Spleen (tissue), 11 donors: ENCODE data around the gene SLC12A5. TPM values are rescaled to one million over a fixed set of nuclear protein-coding genes. Genes with fewer than 3 reads are reported as not detected.

Experiments
- DNase-seq: peaks from one replicate; pipeline ENCODE4 v3.0.0-alpha.2; 2020
- H3K27ac ChIP-seq, 8 donors: fragments of 200-600 bp; sonication (generic) in 7 of 8; 1 replicate in 4 of 8; 2 replicates in 4 of 8; pipeline versions ENCODE4 v1.5.0 to v1.8.0; 2016 to 2021; ENCODE audit warnings: inconsistent platforms in 4 of 8, mild to moderate bottlenecking in 4 of 8, moderate library complexity in 1 of 8
- H3K27me3 ChIP-seq, 7 donors: fragments of 200-600 bp; sonication (generic) in 6 of 7; replicated peaks in 1 of 7; 1 replicate in 4 of 7; 2 replicates in 3 of 7; pipeline versions ENCODE4 v1.5.0 to v1.8.0; 2016 to 2021; ENCODE audit warnings: inconsistent platforms in 3 of 7, mild to moderate bottlenecking in 1 of 7
- H3K36me3 ChIP-seq, 6 donors: fragments of 200-600 bp; sonication (generic) in 5 of 6; 1 replicate in 4 of 6; 2 replicates in 2 of 6; pipeline versions ENCODE4 v1.5.0 to v1.8.0; 2016 to 2021; ENCODE audit warnings: inconsistent platforms in 2 of 6
- H3K4me1 ChIP-seq, 6 donors: fragments of 200-600 bp; sonication (generic) in 5 of 6; 1 replicate in 3 of 6; 2 replicates in 3 of 6; pipeline versions ENCODE4 v1.5.0 to v1.8.0; 2016 to 2021; ENCODE audit warnings: inconsistent platforms in 3 of 6
- H3K4me3 ChIP-seq, 8 donors: fragments of 200-600 bp; sonication (generic) in 7 of 8; 1 replicate in 4 of 8; 2 replicates in 4 of 8; pipeline versions ENCODE4 v1.5.0 to v1.8.0; 2016 to 2021; ENCODE audit warnings: inconsistent platforms in 4 of 8, mild to moderate bottlenecking in 4 of 8, moderate library complexity in 2 of 8
- H3K9me3 ChIP-seq, 8 donors: fragments of 200-600 bp; sonication (generic) in 7 of 8; 1 replicate in 4 of 8; 2 replicates in 4 of 8; pipeline versions ENCODE4 v1.5.0 to v1.8.0; 2016 to 2021; ENCODE audit warnings: inconsistent platforms in 4 of 8
- POLR2A ChIP-seq, 3 donors: fragments of 450-650 bp; IDR thresholded peaks; one replicate each; pipeline ENCODE4 v1.5.1; 2017; ENCODE audit warnings: antibody characterized with exemption in 3 of 3, mild to moderate bottlenecking in 1 of 3
- POLR2AphosphoS5 ChIP-seq, 3 donors: sonication (generic); formaldehyde crosslinking; IDR thresholded peaks; one replicate each; pipeline ENCODE4 v1.5.1; 2017; ENCODE audit warnings: antibody characterized with exemption in 3 of 3
- WGBS, 5 donors: extraction: QIAGEN DNeasy Blood & Tissue Kit in 3 of 5; methylation state at CpG; one replicate each; pipeline versions ENCODE4 v1.1.5 to v1.1.7; 2013 to 2018; 5-methylcytosine and 5-hydroxymethylcytosine counted together
- intact Hi-C: fragments of 100-400 bp; cut with DNase I; formaldehyde crosslinking; loops from one replicate; pipeline ENCODE4 v1.15.0; 2023; ENCODE audit warnings: low total_unique reads
- polyA plus RNA-seq, 3 donors: library from polyadenylated mRNA; stranded (reverse); fragments of 200-250 nt; gene quantifications; one replicate each; pipeline ENCODE4 v1.2.1, GENCODE V29; 2013
- total RNA-seq, 7 donors: library from RNA; depleted of rRNA in 3 of 7; stranded (reverse); fragments of >200 nt in 3 of 7; fragmentation: NEBNext Ultra II Directional in 4 of 7; extraction: Animal tissue kit (Norgen Biotek cat#: 25700) in 4 of 7; gene quantifications; one replicate each; pipeline versions ENCODE4 v1.1.0 to v1.2.1, GENCODE V29; 2016 to 2021
- TF ChIP-seq, protein P1 (sequence below), 11 experiments: fragments of 200-600 bp in 7 of 11; fragments of 450-650 bp in 4 of 11; sonication (generic) in 4 of 11; IDR thresholded peaks in 8 of 11; conservative IDR thresholded peaks in 3 of 11; 1 replicate in 7 of 11; 2 replicates in 4 of 11; pipeline versions ENCODE4 v1.4.0 to v1.8.0; 2016 to 2021; ENCODE audit warnings: antibody characterized with exemption in 11 of 11, inconsistent platforms in 4 of 11, mild to moderate bottlenecking in 1 of 11
- donor health status: healthy with polysubstance abuse.
- donor health status: DM: no; HTN: no; CAD: no; lungs with moderate emphysema.
- donor health status: DM: no; HTN: no; CAD: no.
- donor health status: Bipolar disorder and iron deficiency.
- donor health status: healthy.
- donor health status: DM: no; HTN: no; CAD: no.
- donor health status: DM: yes; HTN: yes; CAD: no.

SLC12A5 gene
- total and polyA plus RNA-seq, 10 donors = 0.20 to 8.7 (median 2.7) TPM

GRCh38 chr20:46028110-46028509 lies 905 bp upstream of the SLC12A5 start:
- intact Hi-C loops = loop anchor here (10.0 kb wide), 1 partner anchor 57 kb away; the partner anchor contains the start of gene NCOA5
- TF ChIP-seq POLR2A (IDR thresholded peaks at IDR 0.05) = no peak
- TF ChIP-seq, protein P1, sequence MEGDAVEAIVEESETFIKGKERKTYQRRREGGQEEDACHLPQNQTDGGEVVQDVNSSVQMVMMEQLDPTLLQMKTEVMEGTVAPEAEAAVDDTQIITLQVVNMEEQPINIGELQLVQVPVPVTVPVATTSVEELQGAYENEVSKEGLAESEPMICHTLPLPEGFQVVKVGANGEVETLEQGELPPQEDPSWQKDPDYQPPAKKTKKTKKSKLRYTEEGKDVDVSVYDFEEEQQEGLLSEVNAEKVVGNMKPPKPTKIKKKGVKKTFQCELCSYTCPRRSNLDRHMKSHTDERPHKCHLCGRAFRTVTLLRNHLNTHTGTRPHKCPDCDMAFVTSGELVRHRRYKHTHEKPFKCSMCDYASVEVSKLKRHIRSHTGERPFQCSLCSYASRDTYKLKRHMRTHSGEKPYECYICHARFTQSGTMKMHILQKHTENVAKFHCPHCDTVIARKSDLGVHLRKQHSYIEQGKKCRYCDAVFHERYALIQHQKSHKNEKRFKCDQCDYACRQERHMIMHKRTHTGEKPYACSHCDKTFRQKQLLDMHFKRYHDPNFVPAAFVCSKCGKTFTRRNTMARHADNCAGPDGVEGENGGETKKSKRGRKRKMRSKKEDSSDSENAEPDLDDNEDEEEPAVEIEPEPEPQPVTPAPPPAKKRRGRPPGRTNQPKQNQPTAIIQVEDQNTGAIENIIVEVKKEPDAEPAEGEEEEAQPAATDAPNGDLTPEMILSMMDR (IDR thresholded peaks at IDR 0.05 in 8 of 11, conservative IDR thresholded peaks at IDR 0.05 in 3 of 11) = no peak
- no peak for TF ChIP-seq POLR2AphosphoS5 (IDR thresholded peaks at IDR 0.05)
- DNase-seq = no peak
- Histone ChIP-seq H3K36me3 (no peaks in the 10 kb centered on the region), H3K27ac (no peak overlapping the region), H3K4me1 (peaks cover 0 to 10% (median under 1%) of the 10 kb centered on the region in 6 donors), H3K27me3 (peaks cover 3 to 100% (median 58%) of the 10 kb centered on the region in 7 donors), H3K4me3 (no peak overlapping the region), H3K9me3 (peaks cover 0 to 7% (median 0%) of the 10 kb centered on the region in 8 donors)
- WGBS, 5 donors = 67 to 85% (median 73%) methylated on average over 6 to 7 of the region's 7 CpGs

GRCh38 chr20:46030284-46031013 lies 1.4 kb downstream of the SLC12A5 start:
- no peak for TF ChIP-seq POLR2AphosphoS5 (IDR thresholded peaks at IDR 0.05)
- Histone ChIP-seq H3K4me1 (peaks cover 0 to 9% (median 0%) of the 10 kb centered on the region in 6 donors), H3K4me3 (no peak overlapping the region), H3K27ac (no peak overlapping the region), H3K27me3 (peaks cover 3 to 100% (median 60%) of the 10 kb centered on the region in 7 donors), H3K36me3 (no peaks in the 10 kb centered on the region), H3K9me3 (peaks cover 0 to 7% (median 0%) of the 10 kb centered on the region in 8 donors)
- WGBS, 5 donors = 11 to 26% (median 19%) methylated on average over 25 to 49 of the region's 49 CpGs
- intact Hi-C loops = no loop called here
- no peak for DNase-seq

- H3K4me1 ChIP-seq = peaks cover 0 to 9% (median 0%) of the 10 kb centered on the region in 6 donors
- no peaks in the 10 kb centered on the region for H3K36me3 ChIP-seq
- no peak overlapping the region for H3K4me3 ChIP-seq
- no peak overlapping the region for H3K27ac ChIP-seq
- H3K9me3 ChIP-seq = peaks cover 0 to 7% (median 0%) of the 10 kb centered on the region in 8 donors
- intact Hi-C loops = no loop called here
- TF ChIP-seq POLR2A (IDR thresholded peaks at IDR 0.05) (no peak), POLR2AphosphoS5 (IDR thresholded peaks at IDR 0.05) (no peak)
- TF ChIP-seq, protein P1 (IDR thresholded peaks at IDR 0.05 in 8 of 11, conservative IDR thresholded peaks at IDR 0.05 in 3 of 11) = no peak
- peaks cover 3 to 98% (median 60%) of the 10 kb centered on the region in 7 donors for H3K27me3 ChIP-seq
- WGBS, 5 donors = 20 to 31% (median 26%) methylated on average over 7 to 11 of the region's 11 CpGs
- no peak for DNase-seq
Observed at GRCh38 chr20:46031014-46031569, 2.1 kb downstream of the SLC12A5 start.

DNA sequence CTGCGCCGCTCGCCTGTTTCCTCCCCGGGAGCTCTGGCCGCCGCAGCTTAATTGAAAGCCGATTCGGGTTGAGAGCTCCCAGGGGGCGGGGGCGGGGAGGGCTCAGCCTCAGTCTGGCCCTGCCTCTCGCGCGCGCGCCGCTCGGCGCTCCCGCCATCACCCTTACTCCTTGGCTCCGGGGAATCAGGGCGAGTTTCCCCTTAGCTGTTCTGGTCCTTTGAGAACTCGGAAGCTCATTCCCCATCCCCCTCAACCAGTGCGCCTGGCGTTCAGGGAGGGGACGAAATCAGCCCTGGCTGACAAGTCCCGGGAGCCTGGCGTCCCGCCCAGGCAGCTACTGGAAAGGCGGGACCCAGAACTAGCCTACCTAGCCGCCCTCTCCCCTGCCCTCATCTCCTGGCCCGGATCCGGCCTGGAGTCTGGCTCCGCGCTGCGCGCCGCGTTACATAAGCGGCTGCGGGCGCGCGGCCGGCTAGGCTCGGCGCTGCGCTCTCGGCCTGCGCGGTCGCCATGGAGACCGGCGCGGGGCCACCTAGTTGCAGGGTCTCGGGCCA lies 2.8 kb downstream of the SLC12A5 start:
- no peak for DNase-seq
- Histone ChIP-seq H3K4me1 (peaks cover 0 to 9% (median 0%) of the 10 kb centered on the region in 6 donors), H3K36me3 (no peaks in the 10 kb centered on the region), H3K4me3 (no peak overlapping the region), H3K27ac (no peak overlapping the region), H3K27me3 (peaks cover 3 to 97% (median 60%) of the 10 kb centered on the region in 7 donors), H3K9me3 (peaks cover 0 to 7% (median 0%) of the 10 kb centered on the region in 8 donors)
- 2 to 4% (median 4%) methylated on average over 27 to 55 of the region's 55 CpGs for WGBS, 5 donors
- intact Hi-C loops = no loop called here
- TF ChIP-seq POLR2AphosphoS5 (IDR thresholded peaks at IDR 0.05) = no peak
- TF ChIP-seq POLR2A (IDR thresholded peaks at IDR 0.05) = no peak
- TF ChIP-seq, protein P1 (IDR thresholded peaks at IDR 0.05 in 8 of 11, conservative IDR thresholded peaks at IDR 0.05 in 3 of 11) = no peak
